Lower lobe of right lung (tissue), 2 donors: ENCODE measurements around the gene CIITA. TPM values are rescaled to one million over a fixed set of nuclear protein-coding genes. Genes with fewer than 3 reads are reported as not detected.
A peak's percentile ranks its signal among the peaks of the same experiment; 100 is the strongest.

Experiments used
- ATAC-seq, 2 donors: fragments of 200-7000 bp; cut with Tn5 transposase; one replicate each; pipeline ENCODE4 v1.9.1; 2020 to 2022; ENCODE audit warnings: mild to moderate bottlenecking in 2 of 2, moderate library complexity in 2 of 2
- DNase-seq: peaks from one replicate; pipeline ENCODE4 v3.0.0-alpha.2; 2020
- H3K27ac ChIP-seq: fragments of 200-600 bp; one replicate; pipeline ENCODE4 v1.8.0; 2022
- H3K27me3 ChIP-seq: fragments of 200-600 bp; one replicate; pipeline ENCODE4 v1.8.0; 2022; ENCODE audit warnings: low read depth
- H3K36me3 ChIP-seq: fragments of 200-600 bp; one replicate; pipeline ENCODE4 v1.8.0; 2022; ENCODE audit warnings: mild to moderate bottlenecking
- H3K4me1 ChIP-seq: fragments of 200-600 bp; one replicate; pipeline ENCODE4 v1.8.0; 2022
- H3K4me3 ChIP-seq: fragments of 200-600 bp; one replicate; pipeline ENCODE4 v1.8.0; 2022; ENCODE audit warnings: mild to moderate bottlenecking
- H3K9me3 ChIP-seq: fragments of 200-600 bp; one replicate; pipeline ENCODE4 v1.8.0; 2022
- CTCF ChIP-seq: fragments of 200-600 bp; IDR thresholded peaks from one replicate; pipeline ENCODE4 v1.8.0; 2022; ENCODE audit warnings: antibody characterized with exemption, mild to moderate bottlenecking
- intact Hi-C: fragments of 100-400 bp; cut with DNase I; formaldehyde crosslinking; loops from one replicate; pipeline ENCODE4 v1.11.0; 2022
- total RNA-seq: library from RNA; stranded (reverse); fragmentation: NEBNext Ultra II Directional; extraction: Animal tissue kit (Norgen Biotek cat#: 25700); gene quantifications from one replicate; pipeline ENCODE4 v1.2.1, GENCODE V29; 2021
- donor health status: DM: no; HTN: yes; CAD: no; lungs with severe emphysema.

Gene CIITA
- total RNA-seq, 1 donor from 2014 or later, result 119 TPM

GRCh38 chr16:10929853-10930754, 53.1 kb downstream of the CIITA start:
- intact Hi-C loops, result no loop called here
- ATAC-seq (peak; percentile 76 to 85), DNase-seq (no peak)
- peaks cover 39% of the 10 kb centered on the region for H3K4me1 ChIP-seq
- peak overlapping the region; percentile 24 for H3K27ac ChIP-seq
- H3K9me3 ChIP-seq, result no peaks in the 10 kb centered on the region
- TF ChIP-seq CTCF, result no peak
- no peak overlapping the region for H3K4me3 ChIP-seq
- H3K36me3 ChIP-seq, result peaks cover 62% of the 10 kb centered on the region
- no peaks in the 10 kb centered on the region for H3K27me3 ChIP-seq

- ATAC-seq, result peak in 1 of 2 donors; percentile 3
- H3K4me3 ChIP-seq, result no peak overlapping the region
- H3K36me3 ChIP-seq, result peaks cover 56% of the 10 kb centered on the region
- intact Hi-C loops, result no loop called here
- no peaks in the 10 kb centered on the region for H3K9me3 ChIP-seq
- no peak for TF ChIP-seq CTCF
- H3K27ac ChIP-seq, result no peak overlapping the region
- no peaks in the 10 kb centered on the region for H3K27me3 ChIP-seq
- DNase-seq, result no peak
- H3K4me1 ChIP-seq, result peaks cover 45% of the 10 kb centered on the region
Observed at GRCh38 chr16:10930755-10931093, 53.7 kb downstream of the CIITA start.

GRCh38 chr16:10931134-10931533, 54.1 kb downstream of the CIITA start:
- Histone ChIP-seq H3K4me1 (peaks cover 49% of the 10 kb centered on the region), H3K27ac (no peak overlapping the region), H3K36me3 (peaks cover 52% of the 10 kb centered on the region), H3K9me3 (no peaks in the 10 kb centered on the region), H3K27me3 (no peaks in the 10 kb centered on the region), H3K4me3 (no peak overlapping the region)
- no peak for TF ChIP-seq CTCF
- DNase-seq (no peak), ATAC-seq (no peak)
- intact Hi-C loops, result no loop called here

GRCh38 chr16:10931977-10932632, 55.1 kb downstream of the CIITA start:
- H3K4me1 ChIP-seq, result peaks cover 59% of the 10 kb centered on the region
- no peak for ATAC-seq

More at GRCh38 chr16:10931977-10932632, 55.1 kb downstream of the CIITA start:
- H3K9me3 ChIP-seq, result no peaks in the 10 kb centered on the region
- no peak for TF ChIP-seq CTCF
- H3K36me3 ChIP-seq, result peaks cover 42% of the 10 kb centered on the region
- H3K27ac ChIP-seq, result no peak overlapping the region
- H3K27me3 ChIP-seq, result no peaks in the 10 kb centered on the region
- H3K4me3 ChIP-seq, result no peak overlapping the region
- no peak for DNase-seq
- intact Hi-C loops, result no loop called here
